Prostate gland (tissue), 2 donors: ENCODE measurements around the gene EEFSEC. TPM values are rescaled to one million over a fixed set of nuclear protein-coding genes. Genes with fewer than 3 reads are reported as not detected.

Experiments used
- DNase-seq: peaks from one replicate; pipeline ENCODE4 v3.0.0-alpha.2; 2019; ENCODE audit warnings: low spot score
- H3K27ac ChIP-seq, 2 donors: fragments of 200-600 bp; sonication (generic); 2 replicates each; pipeline ENCODE4 v1.5.1; 2017 to 2019
- H3K27me3 ChIP-seq: fragments of 200-600 bp; sonication (generic); replicated peaks from 2 replicates; pipeline ENCODE4 v1.5.1; 2019; ENCODE audit not compliant: insufficient read depth
- H3K36me3 ChIP-seq, 2 donors: fragments of 200-600 bp; sonication (generic); 1 replicate in 1 of 2; 2 replicates in 1 of 2; pipeline versions ENCODE4 v1.5.1 to v1.8.1; 2017 to 2019
- H3K4me1 ChIP-seq: fragments of 200-600 bp; sonication (generic); replicated peaks from 2 replicates; pipeline ENCODE4 v1.5.1; 2019
- H3K4me3 ChIP-seq, 2 donors: fragments of 200-600 bp; sonication (generic); 2 replicates each; pipeline ENCODE4 v1.5.1; 2017 to 2019
- H3K9me3 ChIP-seq: fragments of 200-600 bp; sonication (generic); 2 replicates; pipeline ENCODE4 v1.5.1; 2017
- CTCF ChIP-seq, 4 experiments: fragments of 200-600 bp in 2 of 4; fragments of 450-650 bp in 2 of 4; sonication (generic) in 2 of 4; IDR thresholded peaks; 1 replicate in 3 of 4; 2 replicates in 1 of 4; pipeline ENCODE4 v1.5.1; 2016 to 2019; ENCODE audit warnings: antibody characterized with exemption in 4 of 4, mild to moderate bottlenecking in 2 of 4, moderate library complexity in 2 of 4
- POLR2A ChIP-seq: fragments of 450-650 bp; IDR thresholded peaks from one replicate; pipeline ENCODE4 v1.6.1; 2016; ENCODE audit warnings: antibody characterized with exemption, mild to moderate bottlenecking
- POLR2AphosphoS5 ChIP-seq: sonication (generic); formaldehyde crosslinking; IDR thresholded peaks from one replicate; pipeline ENCODE4 v1.6.1; 2017; ENCODE audit warnings: antibody characterized with exemption
- WGBS: methylation state at CpG from one replicate; pipeline ENCODE4 v1.1.5; 2018; 5-methylcytosine and 5-hydroxymethylcytosine counted together
- intact Hi-C: fragments of 100-400 bp; cut with DNase I; formaldehyde crosslinking; loops from one replicate; pipeline ENCODE4 v1.14.2; 2022
- total RNA-seq, 2 donors: library from RNA; depleted of rRNA; stranded (reverse); fragments of >200 nt; gene quantifications; one replicate each; pipeline ENCODE4 v1.1.0, GENCODE V29; 2016

The EEFSEC gene
- total RNA-seq, 2 donors from 2014 or later: 24.7 to 26.1 TPM

DNA sequence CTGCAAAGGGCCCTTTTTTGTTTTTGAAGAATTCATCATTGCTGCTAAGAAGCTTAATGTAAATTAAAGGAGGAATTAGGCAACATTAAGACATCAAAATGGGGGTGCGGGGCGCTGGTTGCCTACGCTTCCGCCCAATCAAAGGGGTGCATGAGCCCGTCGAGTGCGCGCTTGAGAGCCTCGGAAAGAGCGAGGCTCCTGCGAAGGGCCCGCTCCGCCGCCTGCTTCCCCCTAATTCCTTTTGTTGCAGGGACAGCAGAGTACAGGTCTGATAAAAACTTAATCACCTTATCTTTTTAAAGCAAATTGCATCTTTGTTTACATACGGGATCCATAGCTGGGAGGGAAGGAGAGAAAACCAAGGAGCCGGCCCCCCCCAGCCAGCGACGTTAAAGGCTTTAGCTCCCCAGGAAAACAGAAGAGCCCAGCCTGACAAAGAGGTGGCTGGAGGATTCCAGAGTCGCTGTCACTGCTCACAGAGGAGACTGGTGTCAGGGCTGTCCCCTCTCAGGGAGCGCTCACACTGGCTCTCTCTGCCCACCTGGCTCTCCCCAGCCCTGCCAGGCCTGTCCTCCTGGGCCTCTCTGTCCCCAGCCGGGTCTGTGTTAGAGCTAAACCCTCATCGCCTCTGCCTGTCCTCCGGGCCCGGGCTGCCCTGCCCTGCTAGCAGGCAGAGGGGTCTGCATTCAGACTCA lies 246.1 kb downstream of the EEFSEC start:
- WGBS: 93% methylated on average over 24 of the region's 24 CpGs
- no peaks in the 10 kb centered on the region for H3K36me3 ChIP-seq
- H3K4me3 ChIP-seq: no peak overlapping the region
- no peak overlapping the region for H3K27ac ChIP-seq
- H3K4me1 ChIP-seq: peaks cover 8% of the 10 kb centered on the region
- H3K27me3 ChIP-seq: no peaks in the 10 kb centered on the region
- no peaks in the 10 kb centered on the region for H3K9me3 ChIP-seq
- no peak for DNase-seq
- no peak for TF ChIP-seq CTCF (IDR thresholded peaks at IDR 0.05)
- no peak for TF ChIP-seq POLR2A
- no peak for TF ChIP-seq POLR2AphosphoS5
- intact Hi-C loops: no loop called here

DNA sequence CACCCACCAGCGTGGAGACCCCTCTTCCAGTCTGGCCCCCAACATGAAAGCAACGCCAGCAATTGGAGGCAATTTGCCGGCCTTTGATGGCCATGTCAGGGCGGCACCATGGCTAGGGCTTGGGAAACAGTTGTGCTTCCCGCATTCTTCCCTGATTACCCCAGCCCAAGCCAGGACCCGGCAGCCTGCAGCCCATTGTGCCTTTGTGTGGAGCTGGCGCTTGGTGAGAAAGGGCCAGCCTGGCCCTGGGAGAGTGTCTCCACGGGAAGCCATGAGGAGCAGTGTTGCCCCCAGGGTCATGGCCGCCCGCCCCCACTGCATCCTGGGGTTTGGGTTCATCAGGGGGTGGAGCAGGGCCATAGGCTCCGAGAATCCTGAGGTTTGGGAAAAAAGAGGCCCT lies 247.4 kb downstream of the EEFSEC start:
- H3K27me3 ChIP-seq: no peaks in the 10 kb centered on the region
- H3K4me3 ChIP-seq: no peak overlapping the region
- 97% methylated on average over 11 of the region's 11 CpGs for WGBS
- H3K27ac ChIP-seq: no peak overlapping the region
- H3K9me3 ChIP-seq: no peaks in the 10 kb centered on the region
- peaks cover 8% of the 10 kb centered on the region for H3K4me1 ChIP-seq
- DNase-seq: no peak
- intact Hi-C loops: no loop called here
- no peaks in the 10 kb centered on the region for H3K36me3 ChIP-seq
- no peak for TF ChIP-seq POLR2A
- TF ChIP-seq POLR2AphosphoS5: no peak
- TF ChIP-seq CTCF (IDR thresholded peaks at IDR 0.05): no peak

DNA sequence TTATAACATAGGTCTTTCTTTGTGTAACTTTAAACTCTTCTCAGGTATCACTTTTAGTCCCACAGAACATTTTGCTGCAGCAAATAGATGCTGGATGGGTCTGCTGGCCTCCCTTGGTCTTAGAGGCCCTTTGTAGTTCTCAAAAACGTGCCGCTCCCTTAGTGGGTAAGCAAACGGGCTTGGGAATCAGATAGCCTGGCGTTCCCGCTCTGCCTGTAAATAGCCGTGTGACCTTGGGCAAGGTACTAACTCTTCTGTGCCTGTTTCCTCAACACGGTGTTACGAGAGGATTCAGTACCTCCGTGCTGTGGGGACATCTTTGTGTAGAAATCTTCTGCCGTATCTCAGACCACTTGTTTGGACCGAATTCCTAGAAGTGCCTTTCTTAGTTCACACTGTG lies 249.0 kb downstream of the EEFSEC start:
- Histone ChIP-seq H3K36me3 (no peaks in the 10 kb centered on the region), H3K27me3 (no peaks in the 10 kb centered on the region), H3K9me3 (no peaks in the 10 kb centered on the region), H3K4me3 (no peak overlapping the region), H3K4me1 (peaks cover 8% of the 10 kb centered on the region), H3K27ac (no peak overlapping the region)
- DNase-seq: no peak
- TF ChIP-seq CTCF (IDR thresholded peaks at IDR 0.05) (no peak), POLR2AphosphoS5 (no peak), POLR2A (no peak)
- intact Hi-C loops: no loop called here
- WGBS: 82% methylated on average over 11 of the region's 11 CpGs

GRCh38 chr3:128402998-128403397 lies 249.7 kb downstream of the EEFSEC start:
- Histone ChIP-seq H3K9me3 (no peaks in the 10 kb centered on the region), H3K4me1 (peaks cover 8% of the 10 kb centered on the region), H3K27me3 (no peaks in the 10 kb centered on the region), H3K4me3 (no peak overlapping the region), H3K27ac (no peak overlapping the region), H3K36me3 (no peaks in the 10 kb centered on the region)
- DNase-seq: no peak
- 69% methylated on average over 6 of the region's 6 CpGs for WGBS
- intact Hi-C loops: no loop called here
- TF ChIP-seq POLR2A: no peak
- no peak for TF ChIP-seq POLR2AphosphoS5
- TF ChIP-seq CTCF (IDR thresholded peaks at IDR 0.05): no peak

GRCh38 chr3:128404276-128405068 lies 251.2 kb downstream of the EEFSEC start:
- H3K36me3 ChIP-seq: no peaks in the 10 kb centered on the region
- H3K27me3 ChIP-seq: no peaks in the 10 kb centered on the region
- TF ChIP-seq CTCF (IDR thresholded peaks at IDR 0.05): no peak
- no peak for TF ChIP-seq POLR2A
- TF ChIP-seq POLR2AphosphoS5: peak; percentile 39
- peaks cover 8% of the 10 kb centered on the region for H3K4me1 ChIP-seq
- intact Hi-C loops: no loop called here
- no peak overlapping the region for H3K4me3 ChIP-seq
- WGBS: 52% methylated on average over 22 of the region's 23 CpGs
- no peak overlapping the region for H3K27ac ChIP-seq
- peak; percentile 57 for DNase-seq
- H3K9me3 ChIP-seq: no peaks in the 10 kb centered on the region
